WERI-Rb-1 (cell line): ENCODE results near the gene LRCH4.

ENCODE experiments used
- DNase-seq: peaks from one replicate; pipeline ENCODE4 v3.0.0-alpha.2; 2020
- H3K27ac ChIP-seq: fragments of 250-450 bp; sonication (Bioruptor Pico); 2 replicates; pipeline ENCODE4 v1.5.1; 2020; ENCODE audit warnings: mild to moderate bottlenecking, moderate library complexity
- H3K27me3 ChIP-seq: fragments of 250-450 bp; sonication (Bioruptor Pico); 2 replicates; pipeline ENCODE4 v1.5.1; 2021; ENCODE audit warnings: mild to moderate bottlenecking, low read depth, moderate library complexity; ENCODE audit not compliant: insufficient read depth, severe bottlenecking
- H3K36me3 ChIP-seq: fragments of 250-450 bp; sonication (Bioruptor Pico); 2 replicates; pipeline ENCODE4 v1.5.1; 2020; ENCODE audit warnings: mild to moderate bottlenecking, moderate library complexity
- H3K4me3 ChIP-seq: 2 replicates; pipeline ENCODE4 v1.5.1; 2011; ENCODE audit warnings: low read depth, mild to moderate bottlenecking, control low read depth, low read length
- H3K9me3 ChIP-seq: fragments of 250-450 bp; sonication (Bioruptor Pico); 2 replicates; pipeline ENCODE4 v1.5.1; 2021; ENCODE audit warnings: mild to moderate bottlenecking, moderate library complexity; ENCODE audit not compliant: severe bottlenecking
- TF ChIP-seq, protein P1 (sequence below): IDR thresholded peaks from 2 replicates; pipeline ENCODE4 v1.5.1; 2011; ENCODE audit warnings: low read depth, mild to moderate bottlenecking, control low read depth, inconsistent platforms, low read length

Gene LRCH4

GRCh38 chr7:100620239-100620638 is 34.3 kb upstream of the LRCH4 start:
- no peaks in the 10 kb centered on the region for H3K9me3 ChIP-seq
- no peaks in the 10 kb centered on the region for H3K36me3 ChIP-seq
- TF ChIP-seq, protein P1, sequence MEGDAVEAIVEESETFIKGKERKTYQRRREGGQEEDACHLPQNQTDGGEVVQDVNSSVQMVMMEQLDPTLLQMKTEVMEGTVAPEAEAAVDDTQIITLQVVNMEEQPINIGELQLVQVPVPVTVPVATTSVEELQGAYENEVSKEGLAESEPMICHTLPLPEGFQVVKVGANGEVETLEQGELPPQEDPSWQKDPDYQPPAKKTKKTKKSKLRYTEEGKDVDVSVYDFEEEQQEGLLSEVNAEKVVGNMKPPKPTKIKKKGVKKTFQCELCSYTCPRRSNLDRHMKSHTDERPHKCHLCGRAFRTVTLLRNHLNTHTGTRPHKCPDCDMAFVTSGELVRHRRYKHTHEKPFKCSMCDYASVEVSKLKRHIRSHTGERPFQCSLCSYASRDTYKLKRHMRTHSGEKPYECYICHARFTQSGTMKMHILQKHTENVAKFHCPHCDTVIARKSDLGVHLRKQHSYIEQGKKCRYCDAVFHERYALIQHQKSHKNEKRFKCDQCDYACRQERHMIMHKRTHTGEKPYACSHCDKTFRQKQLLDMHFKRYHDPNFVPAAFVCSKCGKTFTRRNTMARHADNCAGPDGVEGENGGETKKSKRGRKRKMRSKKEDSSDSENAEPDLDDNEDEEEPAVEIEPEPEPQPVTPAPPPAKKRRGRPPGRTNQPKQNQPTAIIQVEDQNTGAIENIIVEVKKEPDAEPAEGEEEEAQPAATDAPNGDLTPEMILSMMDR = no peak
- H3K27me3 ChIP-seq = no peaks in the 10 kb centered on the region
- H3K4me3 ChIP-seq = no peak overlapping the region
- no peak for DNase-seq
- no peak overlapping the region for H3K27ac ChIP-seq

GRCh38 chr7:100614308-100614861 is 28.5 kb upstream of the LRCH4 start:
- TF ChIP-seq, protein P1 = no peak
- H3K9me3 ChIP-seq = no peaks in the 10 kb centered on the region
- no peak for DNase-seq
- no peak overlapping the region for H3K4me3 ChIP-seq
- H3K36me3 ChIP-seq = no peaks in the 10 kb centered on the region
- H3K27ac ChIP-seq = no peak overlapping the region
- H3K27me3 ChIP-seq = no peaks in the 10 kb centered on the region

DNA sequence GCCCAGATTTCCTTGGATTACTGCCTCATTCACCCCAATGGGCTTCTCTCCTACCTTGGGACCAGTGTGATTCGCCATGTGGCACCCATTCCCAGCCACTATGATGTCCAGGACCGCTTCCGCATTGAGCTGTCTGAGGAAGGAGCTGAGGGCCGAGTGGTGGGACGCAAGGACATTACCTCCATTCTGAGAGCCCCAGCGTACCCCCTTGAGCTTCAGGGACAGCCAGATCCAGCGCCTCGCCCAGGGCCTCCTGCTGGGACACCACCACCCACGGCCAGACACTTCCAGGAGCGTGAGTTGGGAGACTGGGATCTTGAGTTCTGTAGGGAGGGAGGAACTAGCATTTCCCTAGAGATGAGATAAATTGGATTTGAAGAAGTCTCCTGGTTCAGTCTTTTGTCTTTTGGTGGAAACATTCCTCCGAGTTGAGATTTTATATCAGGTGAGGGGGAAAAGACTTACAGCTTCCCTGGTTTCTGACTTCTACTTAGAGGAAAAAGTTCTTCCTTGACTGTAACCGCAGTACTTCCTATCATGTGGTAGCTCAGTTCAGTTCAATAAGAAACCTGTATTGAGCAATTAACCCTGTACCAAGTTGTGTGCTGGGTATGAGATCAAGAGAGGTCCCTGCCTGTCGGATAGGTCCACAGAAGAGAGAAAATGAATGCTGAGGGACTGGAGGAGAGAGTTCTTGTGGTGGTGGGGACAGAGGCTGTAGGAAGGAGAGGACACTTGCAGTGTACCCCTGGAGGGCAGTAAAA is 27.7 kb upstream of the LRCH4 start:
- no peak for DNase-seq
- Histone ChIP-seq H3K27ac (no peak overlapping the region), H3K4me3 (no peak overlapping the region)

GRCh38 chr7:100612730-100613390 is 26.9 kb upstream of the LRCH4 start:
- Histone ChIP-seq H3K27me3 (no peaks in the 10 kb centered on the region), H3K36me3 (no peaks in the 10 kb centered on the region), H3K27ac (peak overlapping the region; percentile 91; the same call in 1 of the 2 replicates), H3K9me3 (no peaks in the 10 kb centered on the region), H3K4me3 (peak overlapping the region; percentile 85)
- TF ChIP-seq, protein P1 = peak; percentile 46; the same call in 1 of the 2 replicates
- peak; percentile 34 for DNase-seq

More for the DNA sequence above, 27.7 kb upstream of the LRCH4 start:
- H3K9me3 ChIP-seq = no peaks in the 10 kb centered on the region
- H3K36me3 ChIP-seq = no peaks in the 10 kb centered on the region
- H3K27me3 ChIP-seq = no peaks in the 10 kb centered on the region
- TF ChIP-seq, protein P1 = no peak

- Histone ChIP-seq H3K9me3 (no peaks in the 10 kb centered on the region), H3K4me3 (peak within 1 kb of the TSS; percentile 85), H3K27ac (peak within 1 kb of the TSS; percentile 91), H3K27me3 (no peaks in the 10 kb centered on the region), H3K36me3 (no peaks in the 10 kb centered on the region)
- TF ChIP-seq, protein P1 = no peak
- peak; percentile 98 for DNase-seq
These were observed 26.2 kb upstream of the LRCH4 start, which contains the start of gene MOSPD3 for GRCh38 chr7:100611983-100612729. MOSPD3 (plus strand) TSS chr7:100612540; CDS start chr7:100612792, 252 bp downstream.
